Glomerular endothelial cell (primary cell): ENCODE data around the gene ZNF318. TPM values are rescaled to one million over a fixed set of nuclear protein-coding genes. Genes with fewer than 3 reads are reported as not detected.
"Not testable (repeated sequence)": the region's sequence is repeated elsewhere in the genome, so short reads cannot be mapped to it uniquely, and the experiment has no call there.

Experiments used
- DNase-seq: peaks from one replicate; pipeline ENCODE4 v3.0.0-alpha.2; 2011; ENCODE audit warnings: low read depth, low spot score; ENCODE audit errors: extremely low read depth
- total RNA-seq: library from RNA; depleted of rRNA; stranded (reverse); fragments of >200 nt; gene quantifications from 2 replicates; pipeline ENCODE4 v1.2.3, GENCODE V29; 2015

Gene ZNF318
- total RNA-seq, 1 donor from 2014 or later = 16.0 TPM

- DNase-seq = no peak
These were observed 22.4 kb downstream of the ZNF318 start for GRCh38 chr6:43347021-43347420.

DNA sequence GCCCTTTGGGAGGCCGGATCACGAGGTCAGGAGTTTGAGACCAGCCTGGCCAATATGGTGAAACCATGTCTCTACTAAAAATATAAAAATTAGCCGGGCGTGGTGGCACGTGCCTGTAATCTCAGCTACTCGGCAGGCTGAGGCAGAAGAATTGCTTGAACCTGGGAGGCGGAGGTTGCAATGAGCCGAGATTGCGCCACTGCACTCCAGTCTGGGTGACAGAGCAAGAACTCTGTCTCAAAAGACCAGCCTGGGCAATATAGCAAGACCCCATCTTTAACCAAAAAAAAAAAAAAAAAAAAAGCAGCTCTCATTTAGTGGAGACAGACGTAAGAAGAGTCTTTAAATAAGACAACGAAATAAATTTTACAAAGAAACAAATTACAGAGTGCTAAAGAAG is 23.2 kb downstream of the ZNF318 start:
- DNase-seq = not testable (repeated sequence)

DNA sequence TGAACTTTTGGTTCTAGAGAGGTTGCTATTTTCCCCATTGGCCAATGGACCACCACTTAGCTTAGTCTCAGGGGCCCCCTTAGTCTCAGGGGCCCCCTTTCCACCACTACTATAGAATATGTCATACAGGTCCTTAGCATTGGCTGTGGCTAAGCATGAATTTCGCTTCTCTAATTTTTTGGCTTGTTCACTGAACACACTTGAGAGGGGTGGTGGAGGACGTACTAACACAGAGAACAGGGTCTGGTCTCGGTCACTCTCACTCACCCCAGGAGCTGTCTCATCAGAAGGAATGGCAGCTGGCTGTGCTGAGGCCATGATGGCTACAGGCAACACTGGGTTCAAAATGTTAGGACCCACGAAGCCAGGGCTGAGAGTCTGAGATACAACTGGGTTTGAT is 30.3 kb downstream of the ZNF318 start:
- DNase-seq = no peak

- DNase-seq = no peak
These were observed 31.2 kb downstream of the ZNF318 start for GRCh38 chr6:43338243-43338642.

GRCh38 chr6:43336382-43336781 is 33.1 kb downstream of the ZNF318 start:
- no peak for DNase-seq

- DNase-seq = no peak
These were observed 34.0 kb downstream of the ZNF318 start for GRCh38 chr6:43335469-43335868.

DNA sequence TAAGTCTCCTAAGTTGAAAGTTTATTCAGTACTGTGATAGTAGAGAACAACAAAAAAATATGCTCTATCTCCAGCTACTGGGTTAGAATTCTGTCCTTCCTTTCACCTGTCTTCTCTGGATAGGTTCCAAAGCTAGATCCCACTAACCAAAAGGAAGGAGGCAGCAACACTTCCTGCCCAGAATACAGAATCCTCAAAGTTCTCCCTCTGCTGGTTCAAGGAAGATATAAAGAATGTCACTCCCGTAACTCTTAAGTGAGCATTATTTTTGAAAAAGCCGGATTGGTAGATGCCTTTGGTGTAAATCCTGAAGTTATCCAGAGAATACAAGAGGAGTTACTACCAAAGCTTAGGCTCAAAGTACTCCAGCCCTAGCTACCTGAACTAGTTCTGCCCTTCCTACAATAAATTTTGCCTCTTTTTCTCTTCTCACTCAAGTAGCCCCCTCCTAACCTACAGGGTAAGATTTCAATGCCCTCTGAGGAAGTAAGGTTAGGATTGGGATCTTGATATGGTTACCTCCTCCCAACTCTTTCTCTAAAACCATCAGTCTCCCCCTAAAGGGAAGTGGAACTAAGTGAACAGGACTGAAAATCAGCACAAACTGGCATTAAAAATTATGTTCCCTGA is 34.9 kb downstream of the ZNF318 start:
- peak; percentile 29 for DNase-seq

- no peak for DNase-seq
These were observed 37.6 kb downstream of the ZNF318 start for GRCh38 chr6:43331891-43332290.

DNA sequence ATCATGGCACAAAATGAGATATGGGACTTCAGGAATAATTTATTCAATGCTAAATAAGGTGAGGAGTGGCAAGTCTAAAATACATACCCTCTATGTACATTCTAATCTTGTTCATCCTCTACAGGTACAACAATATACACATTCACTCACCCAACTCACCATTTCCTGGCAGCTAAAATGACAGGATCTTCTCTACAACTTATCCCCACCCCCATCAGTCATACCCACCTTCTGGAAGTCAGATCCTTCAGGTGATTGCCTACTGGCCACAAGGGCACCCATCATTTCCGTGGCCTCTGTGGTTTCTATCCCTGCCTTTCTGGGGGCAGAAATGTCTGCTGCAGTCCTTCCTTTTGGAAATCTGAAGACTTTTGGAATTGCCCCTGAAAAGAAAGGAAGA is 38.0 kb downstream of the ZNF318 start:
- DNase-seq = no peak

- DNase-seq = no peak
These were observed 40.9 kb downstream of the ZNF318 start for GRCh38 chr6:43328528-43328927.

GRCh38 chr6:43325876-43326275 is 43.6 kb downstream of the ZNF318 start:
- no peak for DNase-seq

DNA sequence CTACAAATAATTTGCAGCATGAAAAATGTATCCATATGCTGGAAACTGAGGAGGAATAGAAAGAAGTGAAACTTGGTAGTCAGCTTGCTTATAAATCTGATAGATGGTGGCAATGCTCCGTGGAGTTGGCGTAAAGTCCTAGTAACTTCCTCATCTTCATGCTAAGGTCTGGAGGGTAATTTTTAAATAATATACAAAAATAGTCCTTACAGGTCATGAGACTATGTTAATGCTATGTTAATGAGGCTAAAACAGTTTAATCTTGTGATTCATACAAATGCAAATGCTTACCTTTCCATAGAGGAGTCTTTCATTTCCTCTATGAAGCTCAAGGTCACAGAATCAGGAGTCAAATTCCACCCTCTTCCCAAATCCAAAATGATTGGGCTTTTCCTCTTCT is 51.4 kb downstream of the ZNF318 start:
- DNase-seq = no peak

- no peak for DNase-seq
These were observed 55.6 kb downstream of the ZNF318 start for GRCh38 chr6:43313813-43314212.

DNA sequence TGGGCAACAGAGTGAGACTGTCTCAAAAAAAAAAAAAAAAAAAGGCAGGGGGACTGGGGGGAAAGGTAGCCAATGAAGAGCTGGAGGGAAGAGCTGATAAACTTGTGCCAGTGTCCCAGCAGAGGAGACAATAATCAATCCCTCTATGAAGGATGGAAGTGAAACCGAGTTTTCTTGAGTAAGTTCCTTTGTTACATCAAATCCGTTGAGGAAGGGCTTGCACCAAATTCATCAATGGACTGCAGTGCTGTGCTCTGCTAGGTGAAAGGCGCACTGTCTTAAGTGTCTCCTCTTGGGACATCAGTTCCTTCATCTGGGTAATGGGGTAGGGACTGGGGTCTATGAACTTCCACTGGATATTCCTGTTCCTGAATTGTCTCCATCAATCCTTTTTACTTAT is 57.8 kb downstream of the ZNF318 start:
- no peak for DNase-seq

DNA sequence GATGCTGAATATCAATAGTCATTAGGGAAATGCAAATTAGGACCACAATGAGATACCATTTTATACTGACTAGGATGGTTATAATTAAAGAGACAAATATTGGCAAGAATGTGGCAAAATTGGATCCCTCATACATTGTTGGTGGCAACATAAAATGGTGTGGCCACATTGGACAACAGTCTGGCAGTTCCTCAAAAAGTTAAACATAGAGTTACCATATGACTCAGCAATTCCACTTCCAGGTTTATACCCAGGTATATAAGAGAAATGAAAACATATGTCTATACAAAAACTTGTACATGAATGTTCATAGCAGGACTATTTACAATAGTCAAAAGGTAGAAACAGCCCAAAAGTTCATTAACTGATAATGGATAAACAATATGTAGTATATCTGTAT is 58.8 kb downstream of the ZNF318 start:
- no peak for DNase-seq

DNA sequence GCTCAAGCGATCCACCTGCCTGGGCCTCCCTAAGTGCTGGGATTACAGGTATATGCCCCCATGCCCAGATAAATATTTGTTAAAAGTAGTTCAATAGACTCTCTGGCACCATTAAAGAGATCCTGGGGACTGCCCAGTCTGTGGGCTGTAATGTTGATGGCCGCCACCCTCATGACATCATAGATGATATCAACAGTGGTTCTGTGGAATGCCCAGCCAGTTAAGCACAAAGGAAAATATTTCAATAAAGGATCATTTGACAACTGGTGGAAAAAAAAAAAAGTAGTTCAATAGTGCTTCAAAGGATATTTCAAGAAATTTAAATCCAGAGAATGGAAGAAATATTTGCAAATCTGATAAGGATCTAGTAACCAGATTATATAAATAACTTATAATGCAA is 59.3 kb downstream of the ZNF318 start:
- no peak for DNase-seq

GRCh38 chr6:43308990-43309477 is 60.4 kb downstream of the ZNF318 start:
- no peak for DNase-seq

- no peak for DNase-seq
These were observed 61.1 kb downstream of the ZNF318 start, which contains the start of gene CRIP3 for GRCh38 chr6:43308101-43308989. Gene CRIP3, minus strand, starts transcription at chr6:43308826. Its CDS starts 34 bp downstream, at chr6:43308792.

GRCh38 chr6:43307451-43308100 is 61.9 kb downstream of the ZNF318 start:
- no peak for DNase-seq

DNA sequence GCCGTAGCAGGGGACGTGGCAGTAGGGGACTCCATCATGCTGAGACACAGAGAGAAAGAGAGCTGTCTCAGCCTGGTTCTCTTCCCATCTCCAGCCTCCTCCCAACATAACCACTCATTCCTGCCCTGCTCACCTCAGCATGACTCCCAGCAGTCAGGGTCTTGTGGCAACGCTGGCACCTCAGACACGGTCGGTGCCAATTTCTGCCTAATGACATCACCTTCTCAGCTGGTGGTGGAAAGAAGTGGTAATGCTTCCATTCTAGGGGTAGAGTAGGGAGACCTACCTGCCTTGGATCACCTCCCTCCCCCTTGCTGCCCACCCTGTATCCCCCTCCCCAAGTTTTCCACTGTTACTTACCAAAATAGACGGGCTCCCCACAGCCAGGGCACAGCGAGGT is 63.4 kb downstream of the ZNF318 start:
- DNase-seq = no peak

GRCh38 chr6:43304882-43305281 is 64.6 kb downstream of the ZNF318 start:
- DNase-seq = no peak
